GM12878 (cell line): ENCODE measurements around the gene PDZD2.

Source experiments
- EP300 ChIP-seq, 2 experiments: fragments of 150-350 bp in 1 of 2; IDR thresholded peaks; 2 replicates each; pipeline ENCODE4 v1.6.1; 2011 to 2012; ENCODE audit warnings: low read depth in 2 of 2, low read length in 2 of 2, borderline replicate concordance in 1 of 2, improper control_type of control experiment in 1 of 2, inconsistent platforms in 1 of 2; ENCODE audit not compliant: control insufficient read depth in 1 of 2
- EZH2 ChIP-seq: IDR thresholded peaks from 2 replicates; pipeline ENCODE4 v1.6.1; 2012; ENCODE audit warnings: low read depth, mild to moderate bottlenecking, control low read depth, inconsistent platforms, low read length, borderline replicate concordance; ENCODE audit not compliant: control insufficient read depth
- JUND ChIP-seq: IDR thresholded peaks from 2 replicates; pipeline ENCODE4 v1.6.1; 2012; ENCODE audit warnings: low read depth, mild to moderate bottlenecking, low read length, improper control_type of control experiment, moderate library complexity
- NBN ChIP-seq: fragments of 450-650 bp; IDR thresholded peaks from 2 replicates; pipeline ENCODE4 v1.6.1; 2016
- NR2F1 ChIP-seq: fragments of 450-650 bp; conservative IDR thresholded peaks from 2 replicates; pipeline ENCODE4 v1.6.1; 2017; ENCODE audit warnings: mild to moderate bottlenecking
- POLR2A ChIP-seq: IDR thresholded peaks from 2 replicates; pipeline ENCODE4 v1.6.1; 2011; ENCODE audit warnings: low read depth, mild to moderate bottlenecking, low read length
- POLR2AphosphoS2 ChIP-seq: IDR thresholded peaks from 2 replicates; pipeline ENCODE4 v1.6.1; 2011; ENCODE audit warnings: low read depth, mild to moderate bottlenecking, low read length, improper control_type of control experiment, moderate library complexity
- RCOR1 ChIP-seq: conservative IDR thresholded peaks from 2 replicates; pipeline ENCODE4 v1.6.1; 2012; ENCODE audit warnings: low read depth, low read length, improper control_type of control experiment
- SMAD1 ChIP-seq: fragments of 450-650 bp; IDR thresholded peaks from 2 replicates; pipeline ENCODE4 v1.6.1; 2018; ENCODE audit warnings: mild to moderate bottlenecking, low read depth; ENCODE audit not compliant: partially characterized antibody
- TAF1 ChIP-seq: IDR thresholded peaks from 2 replicates; pipeline ENCODE4 v1.6.1; 2011; ENCODE audit warnings: mild to moderate bottlenecking, low read depth, low read length, borderline replicate concordance
- ZNF384 ChIP-seq: IDR thresholded peaks from 2 replicates; pipeline ENCODE4 v1.6.1; 2012; ENCODE audit warnings: low read depth, mild to moderate bottlenecking, low read length, improper control_type of control experiment, borderline replicate concordance
- TF ChIP-seq, protein P1 (sequence below), 3 experiments: IDR thresholded peaks in 2 of 3; conservative IDR thresholded peaks in 1 of 3; 2 replicates each; pipeline ENCODE4 v1.5.1; 2011; ENCODE audit warnings: low read depth in 3 of 3, low read length in 3 of 3, mild to moderate bottlenecking in 3 of 3, control low read depth in 2 of 3, moderate library complexity in 2 of 3, inconsistent platforms in 1 of 3, mixed read lengths in 1 of 3; ENCODE audit not compliant: control insufficient read depth in 2 of 3, insufficient read depth in 1 of 3; ENCODE audit errors: extremely low read depth in 1 of 3
- TF ChIP-seq, protein P2 (sequence below): fragments of 150-350 bp; IDR thresholded peaks from 2 replicates; pipeline ENCODE4 v1.6.1; 2016; ENCODE audit warnings: low read depth, low read length
- TF ChIP-seq, protein P3 (sequence below): fragments of 450-650 bp; IDR thresholded peaks from 2 replicates; pipeline ENCODE4 v1.6.1; 2016; ENCODE audit warnings: mild to moderate bottlenecking

DNA sequence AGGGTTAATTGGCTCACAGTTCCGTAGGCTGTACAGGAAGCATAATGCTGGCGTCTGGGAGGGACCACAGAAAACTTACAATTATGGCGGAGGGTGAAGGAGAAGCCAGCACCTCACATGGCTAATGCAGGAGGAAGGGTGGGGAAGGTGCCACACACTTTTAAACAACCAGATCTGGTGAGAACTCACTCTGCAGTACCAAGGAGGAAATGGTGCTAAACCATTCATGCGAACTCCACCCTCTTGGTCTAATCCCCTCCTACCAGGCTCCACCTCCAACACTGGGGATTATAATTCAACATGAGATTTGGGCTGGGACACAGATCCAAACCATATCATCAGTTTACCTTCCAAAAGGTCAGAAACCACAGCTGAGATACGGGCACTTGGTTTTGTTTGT is 122.9 kb downstream of the PDZD2 start:
- TF ChIP-seq EZH2 (no peak), ZNF384 (no peak), EP300 (IDR thresholded peaks at IDR 0.05; ENCODE audit: borderline replicate concordance in 1 of 2, control insufficient read depth in 1 of 2, low read depth in 2 of 2, low read length in 2 of 2) (no peak), JUND (no peak), RCOR1 (no peak), TAF1 (no peak), POLR2A (no peak), NBN (no peak), POLR2AphosphoS2 (no peak), NR2F1 (no peak), SMAD1 (no peak)
- TF ChIP-seq, protein P1, sequence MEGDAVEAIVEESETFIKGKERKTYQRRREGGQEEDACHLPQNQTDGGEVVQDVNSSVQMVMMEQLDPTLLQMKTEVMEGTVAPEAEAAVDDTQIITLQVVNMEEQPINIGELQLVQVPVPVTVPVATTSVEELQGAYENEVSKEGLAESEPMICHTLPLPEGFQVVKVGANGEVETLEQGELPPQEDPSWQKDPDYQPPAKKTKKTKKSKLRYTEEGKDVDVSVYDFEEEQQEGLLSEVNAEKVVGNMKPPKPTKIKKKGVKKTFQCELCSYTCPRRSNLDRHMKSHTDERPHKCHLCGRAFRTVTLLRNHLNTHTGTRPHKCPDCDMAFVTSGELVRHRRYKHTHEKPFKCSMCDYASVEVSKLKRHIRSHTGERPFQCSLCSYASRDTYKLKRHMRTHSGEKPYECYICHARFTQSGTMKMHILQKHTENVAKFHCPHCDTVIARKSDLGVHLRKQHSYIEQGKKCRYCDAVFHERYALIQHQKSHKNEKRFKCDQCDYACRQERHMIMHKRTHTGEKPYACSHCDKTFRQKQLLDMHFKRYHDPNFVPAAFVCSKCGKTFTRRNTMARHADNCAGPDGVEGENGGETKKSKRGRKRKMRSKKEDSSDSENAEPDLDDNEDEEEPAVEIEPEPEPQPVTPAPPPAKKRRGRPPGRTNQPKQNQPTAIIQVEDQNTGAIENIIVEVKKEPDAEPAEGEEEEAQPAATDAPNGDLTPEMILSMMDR (IDR thresholded peaks at IDR 0.05 in 2 of 3, conservative IDR thresholded peaks at IDR 0.05 in 1 of 3; ENCODE audit: control insufficient read depth in 2 of 3, extremely low read depth in 1 of 3, insufficient read depth in 1 of 3, low read depth in 3 of 3, low read length in 3 of 3) = no peak
- TF ChIP-seq, protein P2, sequence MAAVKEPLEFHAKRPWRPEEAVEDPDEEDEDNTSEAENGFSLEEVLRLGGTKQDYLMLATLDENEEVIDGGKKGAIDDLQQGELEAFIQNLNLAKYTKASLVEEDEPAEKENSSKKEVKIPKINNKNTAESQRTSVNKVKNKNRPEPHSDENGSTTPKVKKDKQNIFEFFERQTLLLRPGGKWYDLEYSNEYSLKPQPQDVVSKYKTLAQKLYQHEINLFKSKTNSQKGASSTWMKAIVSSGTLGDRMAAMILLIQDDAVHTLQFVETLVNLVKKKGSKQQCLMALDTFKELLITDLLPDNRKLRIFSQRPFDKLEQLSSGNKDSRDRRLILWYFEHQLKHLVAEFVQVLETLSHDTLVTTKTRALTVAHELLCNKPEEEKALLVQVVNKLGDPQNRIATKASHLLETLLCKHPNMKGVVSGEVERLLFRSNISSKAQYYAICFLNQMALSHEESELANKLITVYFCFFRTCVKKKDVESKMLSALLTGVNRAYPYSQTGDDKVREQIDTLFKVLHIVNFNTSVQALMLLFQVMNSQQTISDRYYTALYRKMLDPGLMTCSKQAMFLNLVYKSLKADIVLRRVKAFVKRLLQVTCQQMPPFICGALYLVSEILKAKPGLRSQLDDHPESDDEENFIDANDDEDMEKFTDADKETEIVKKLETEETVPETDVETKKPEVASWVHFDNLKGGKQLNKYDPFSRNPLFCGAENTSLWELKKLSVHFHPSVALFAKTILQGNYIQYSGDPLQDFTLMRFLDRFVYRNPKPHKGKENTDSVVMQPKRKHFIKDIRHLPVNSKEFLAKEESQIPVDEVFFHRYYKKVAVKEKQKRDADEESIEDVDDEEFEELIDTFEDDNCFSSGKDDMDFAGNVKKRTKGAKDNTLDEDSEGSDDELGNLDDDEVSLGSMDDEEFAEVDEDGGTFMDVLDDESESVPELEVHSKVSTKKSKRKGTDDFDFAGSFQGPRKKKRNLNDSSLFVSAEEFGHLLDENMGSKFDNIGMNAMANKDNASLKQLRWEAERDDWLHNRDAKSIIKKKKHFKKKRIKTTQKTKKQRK = no peak
- TF ChIP-seq, protein P3, sequence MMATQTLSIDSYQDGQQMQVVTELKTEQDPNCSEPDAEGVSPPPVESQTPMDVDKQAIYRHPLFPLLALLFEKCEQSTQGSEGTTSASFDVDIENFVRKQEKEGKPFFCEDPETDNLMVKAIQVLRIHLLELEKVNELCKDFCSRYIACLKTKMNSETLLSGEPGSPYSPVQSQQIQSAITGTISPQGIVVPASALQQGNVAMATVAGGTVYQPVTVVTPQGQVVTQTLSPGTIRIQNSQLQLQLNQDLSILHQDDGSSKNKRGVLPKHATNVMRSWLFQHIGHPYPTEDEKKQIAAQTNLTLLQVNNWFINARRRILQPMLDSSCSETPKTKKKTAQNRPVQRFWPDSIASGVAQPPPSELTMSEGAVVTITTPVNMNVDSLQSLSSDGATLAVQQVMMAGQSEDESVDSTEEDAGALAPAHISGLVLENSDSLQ = no peak
